Measurements from ENCODE around the gene UTP14C. TPM values are rescaled to one million over a fixed set of nuclear protein-coding genes. Genes with fewer than 3 reads are reported as not detected.

The UTP14C gene
- total and polyA plus RNA-seq, 2 donors (not counting 3 experiments of a cell fraction or from before 2014, with no cell fraction given) = 4.1 to 10.9 TPM

GRCh38 chr13:52033039-52033438, 8.5 kb downstream of the UTP14C start:
- ChIA-PET CTCF (interaction anchor here (1.4 kb wide), 1 partner anchor 94 kb away, joined by 3 read pairs; no protein-coding TSS in a partner anchor), POLR2A (no interaction called here)
- Histone ChIP-seq H3K9me1 (replicated peaks; ENCODE audit: control insufficient read depth, extremely low read depth, insufficient read depth, low read length) (no peaks in the 10 kb centered on the region), H4K20me1 (replicated peaks; ENCODE audit: control insufficient read depth, extremely low read depth, insufficient read depth, low read length) (no peaks in the 10 kb centered on the region), H2AFZ (ENCODE audit: low read depth, low read length) (no peak overlapping the region), H3K9ac (replicated peaks; ENCODE audit: extremely low read depth, insufficient read depth, low read length) (no peak overlapping the region), H3K4me3 (replicated peaks in 1 of 3; ENCODE audit: insufficient read depth in 1 of 3, low read depth in 1 of 3, low read length in 3 of 3) (no peak overlapping the region), H3K79me2 (ENCODE audit: control insufficient read depth, insufficient read depth, low read length) (no peaks in the 10 kb centered on the region), H3K9me3 (replicated peaks; ENCODE audit: control insufficient read depth, insufficient read depth, low read length) (no peaks in the 10 kb centered on the region), H3K27ac (ENCODE audit: insufficient read depth, low read depth, low read length) (no peak overlapping the region), H3K4me2 (ENCODE audit: insufficient read depth, low read length) (no peak overlapping the region), H3K36me3 (ENCODE audit: control insufficient read depth in 2 of 2, extremely low read depth in 1 of 2, insufficient read depth in 2 of 2, low read length in 2 of 2) (peaks cover 0 to 3% of the 10 kb centered on the region in 2 experiments), H3K4me1 (ENCODE audit: control insufficient read depth, extremely low read depth, insufficient read depth, low read length) (no peaks in the 10 kb centered on the region), H3K27me3 (ENCODE audit: control insufficient read depth in 2 of 2, insufficient read depth in 2 of 2, low read length in 2 of 2) (no peaks in the 10 kb centered on the region)
- no peak for TF ChIP-seq GATA2 (IDR thresholded peaks at IDR 0.05; ENCODE audit: insufficient read depth, insufficient read length, low read depth, low read length)
- TF ChIP-seq JUN (IDR thresholded peaks at IDR 0.05; ENCODE audit: borderline replicate concordance, insufficient read depth, insufficient read length, low read depth) = no peak
- no peak for TF ChIP-seq FOS (IDR thresholded peaks at IDR 0.05; ENCODE audit: borderline replicate concordance, insufficient read depth, low read length)
- TF ChIP-seq, protein P1, sequence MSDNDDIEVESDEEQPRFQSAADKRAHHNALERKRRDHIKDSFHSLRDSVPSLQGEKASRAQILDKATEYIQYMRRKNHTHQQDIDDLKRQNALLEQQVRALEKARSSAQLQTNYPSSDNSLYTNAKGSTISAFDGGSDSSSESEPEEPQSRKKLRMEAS (IDR thresholded peaks at IDR 0.05; ENCODE audit: insufficient read depth, insufficient read length) = no peak
- no peak for TF ChIP-seq EZH2 (IDR thresholded peaks at IDR 0.05; ENCODE audit: borderline replicate concordance, low read depth, low read length, severe bottlenecking)
- TF ChIP-seq, protein P2, sequence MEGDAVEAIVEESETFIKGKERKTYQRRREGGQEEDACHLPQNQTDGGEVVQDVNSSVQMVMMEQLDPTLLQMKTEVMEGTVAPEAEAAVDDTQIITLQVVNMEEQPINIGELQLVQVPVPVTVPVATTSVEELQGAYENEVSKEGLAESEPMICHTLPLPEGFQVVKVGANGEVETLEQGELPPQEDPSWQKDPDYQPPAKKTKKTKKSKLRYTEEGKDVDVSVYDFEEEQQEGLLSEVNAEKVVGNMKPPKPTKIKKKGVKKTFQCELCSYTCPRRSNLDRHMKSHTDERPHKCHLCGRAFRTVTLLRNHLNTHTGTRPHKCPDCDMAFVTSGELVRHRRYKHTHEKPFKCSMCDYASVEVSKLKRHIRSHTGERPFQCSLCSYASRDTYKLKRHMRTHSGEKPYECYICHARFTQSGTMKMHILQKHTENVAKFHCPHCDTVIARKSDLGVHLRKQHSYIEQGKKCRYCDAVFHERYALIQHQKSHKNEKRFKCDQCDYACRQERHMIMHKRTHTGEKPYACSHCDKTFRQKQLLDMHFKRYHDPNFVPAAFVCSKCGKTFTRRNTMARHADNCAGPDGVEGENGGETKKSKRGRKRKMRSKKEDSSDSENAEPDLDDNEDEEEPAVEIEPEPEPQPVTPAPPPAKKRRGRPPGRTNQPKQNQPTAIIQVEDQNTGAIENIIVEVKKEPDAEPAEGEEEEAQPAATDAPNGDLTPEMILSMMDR (IDR thresholded peaks at IDR 0.05; ENCODE audit: extremely low read depth in 1 of 2, insufficient read depth in 1 of 2, low read depth in 1 of 2, low read length in 2 of 2) = no peak
- TF ChIP-seq POLR2A (IDR thresholded peaks at IDR 0.05; ENCODE audit: low read depth, low read length) = no peak
- TF ChIP-seq MYC (IDR thresholded peaks at IDR 0.05; ENCODE audit: low read depth, low read length) = no peak
- intact Hi-C loops (cut with micrococcal nuclease) (no loop called here), dilution Hi-C loops (cut with MboI; ENCODE audit: extremely low pct_ligation_motif_present, low sequenced_read_pairs) (no loop called here)
- no TSS peak for BruUV-seq (replicated peaks)
- no peak for FAIRE-seq
- no peak for DNase-seq (ENCODE audit: low read depth, low spot score)

Measured in endothelial cell of umbilical vein (primary cell).